SK-N-SH treated with all-trans-retinoic acid at 6 μM for 48 hours (cell line): Measurements from ENCODE around the gene SLC38A10.

Experiments
- ATAC-seq: fragments of 200-7000 bp; cut with Tn5 transposase; 3 replicates; pipeline ENCODE4 v1.9.1; 2020; ENCODE audit warnings: mild to moderate bottlenecking, moderate library complexity
- ARNTL ChIP-seq: fragments of 450-650 bp; formaldehyde crosslinking; IDR thresholded peaks from 2 replicates; pipeline ENCODE4 v1.5.0; 2020; ENCODE audit warnings: low read depth, mild to moderate bottlenecking, moderate library complexity, borderline replicate concordance
- BACH2 ChIP-seq: fragments of 250-450 bp; sonication (Bioruptor Pico); IDR thresholded peaks from 2 replicates; pipeline ENCODE4 v1.9.0; 2021; ENCODE audit warnings: mild to moderate bottlenecking, borderline replicate concordance
- CREB5 ChIP-seq: fragments of 250-450 bp; sonication (Bioruptor Pico); IDR thresholded peaks from 2 replicates; pipeline ENCODE4 v1.5.1; 2020; ENCODE audit warnings: low read depth, mild to moderate bottlenecking, moderate library complexity
- CSDC2 ChIP-seq: fragments of 250-450 bp; sonication (Bioruptor Pico); IDR thresholded peaks from 2 replicates; pipeline ENCODE4 v1.5.0; 2020; ENCODE audit warnings: mild to moderate bottlenecking, moderate library complexity
- CSRNP3 ChIP-seq: fragments of 250-450 bp; sonication (Bioruptor Pico); IDR thresholded peaks from 2 replicates; pipeline ENCODE4 v1.5.1; 2021; ENCODE audit warnings: mild to moderate bottlenecking, moderate library complexity
- ESRRG ChIP-seq: fragments of 250-450 bp; sonication (Bioruptor Pico); IDR thresholded peaks from 2 replicates; pipeline ENCODE4 v1.6.1; 2021; ENCODE audit warnings: mild to moderate bottlenecking
- GLIS3 ChIP-seq: fragments of 250-450 bp; sonication (Bioruptor Pico); IDR thresholded peaks from 2 replicates; pipeline ENCODE4 v1.5.0; 2020; ENCODE audit warnings: mild to moderate bottlenecking, moderate library complexity
- ISL1 ChIP-seq: fragments of 250-450 bp; sonication (Bioruptor Pico); IDR thresholded peaks from 2 replicates; pipeline ENCODE4 v2.1.2; 2022; ENCODE audit warnings: mild to moderate bottlenecking, moderate library complexity
- OSR1 ChIP-seq: fragments of 250-450 bp; sonication (Bioruptor Pico); IDR thresholded peaks from 2 replicates; pipeline ENCODE4 v1.8.0; 2022; ENCODE audit warnings: moderate library complexity, mild to moderate bottlenecking, inconsistent platforms
- POU6F1 ChIP-seq: fragments of 250-450 bp; sonication (Bioruptor Pico); IDR thresholded peaks from 2 replicates; pipeline ENCODE4 v1.8.0; 2021; ENCODE audit warnings: low read depth, mild to moderate bottlenecking, moderate library complexity, borderline replicate concordance
- PPARA ChIP-seq: fragments of 250-450 bp; sonication (Bioruptor Pico); IDR thresholded peaks from 2 replicates; pipeline ENCODE4 v1.5.0; 2020; ENCODE audit warnings: mild to moderate bottlenecking, borderline replicate concordance
- SNAI2 ChIP-seq: fragments of 250-450 bp; sonication (Bioruptor Pico); IDR thresholded peaks from 2 replicates; pipeline ENCODE4 v1.5.0; 2020; ENCODE audit warnings: mild to moderate bottlenecking, moderate library complexity
- TCF4 ChIP-seq: fragments of 250-450 bp; sonication (Bioruptor Pico); IDR thresholded peaks from 2 replicates; pipeline ENCODE4 v1.8.0; 2021; ENCODE audit warnings: mild to moderate bottlenecking, moderate library complexity, borderline replicate concordance
- TOX ChIP-seq: fragments of 250-450 bp; sonication (Bioruptor Pico); IDR thresholded peaks from 2 replicates; pipeline ENCODE4 v1.8.0; 2021; ENCODE audit warnings: mild to moderate bottlenecking, moderate library complexity, borderline replicate concordance
- TSHZ2 ChIP-seq: fragments of 250-450 bp; sonication (Bioruptor Pico); IDR thresholded peaks from 2 replicates; pipeline ENCODE4 v1.5.0; 2020; ENCODE audit warnings: mild to moderate bottlenecking, moderate library complexity
- ZFP3 ChIP-seq: fragments of 250-450 bp; sonication (Bioruptor Pico); IDR thresholded peaks from 2 replicates; pipeline ENCODE4 v1.5.0; 2020; ENCODE audit warnings: mild to moderate bottlenecking, moderate library complexity
- ZFP30 ChIP-seq: fragments of 450-650 bp; formaldehyde crosslinking; IDR thresholded peaks from 2 replicates; pipeline ENCODE4 v1.5.0; 2022; ENCODE audit warnings: mild to moderate bottlenecking, moderate library complexity
- ZNF70 ChIP-seq: fragments of 450-650 bp; formaldehyde crosslinking; IDR thresholded peaks from 2 replicates; pipeline ENCODE4 v1.5.0; 2020; ENCODE audit warnings: mild to moderate bottlenecking, moderate library complexity
- ZNF8 ChIP-seq: fragments of 450-650 bp; formaldehyde crosslinking; IDR thresholded peaks from 2 replicates; pipeline ENCODE4 v1.5.0; 2020; ENCODE audit warnings: mild to moderate bottlenecking, moderate library complexity

Gene SLC38A10

GRCh38 chr17:81307636-81308560, 12.8 kb upstream of the SLC38A10 start (continued):
- TF ChIP-seq SNAI2 (no peak), TSHZ2 (no peak), PPARA (no peak), GLIS3 (CRISPR knock-in tag) (no peak), ZFP3 (CRISPR knock-in tag) (no peak)

- ATAC-seq: no peak
- TF ChIP-seq OSR1 (CRISPR knock-in tag): no peak
- no peak for TF ChIP-seq POU6F1 (CRISPR knock-in tag)
- no peak for TF ChIP-seq CSRNP3
- no peak for TF ChIP-seq ZNF70
- no peak for TF ChIP-seq CREB5 (CRISPR knock-in tag)
- no peak for TF ChIP-seq TOX
- no peak for TF ChIP-seq ZFP3 (CRISPR knock-in tag)
- no peak for TF ChIP-seq TCF4 (CRISPR knock-in tag)
- TF ChIP-seq CSDC2 (CRISPR knock-in tag): no peak
- no peak for TF ChIP-seq ISL1 (CRISPR knock-in tag)
- no peak for TF ChIP-seq BACH2
- no peak for TF ChIP-seq ESRRG
- no peak for TF ChIP-seq ZFP30
- TF ChIP-seq ZNF8: no peak
- no peak for TF ChIP-seq ARNTL (CRISPR knock-in tag)
- TF ChIP-seq, all 23 proteins: peak for 0
These were observed 11.9 kb upstream of the SLC38A10 start for GRCh38 chr17:81306898-81307510.

GRCh38 chr17:81306491-81306890, 11.4 kb upstream of the SLC38A10 start:
- TF ChIP-seq CREB5 (CRISPR knock-in tag) (no peak), CSDC2 (CRISPR knock-in tag) (no peak), ARNTL (CRISPR knock-in tag) (no peak)
- no peak for ATAC-seq

GRCh38 chr17:81305051-81305630, 10.0 kb upstream of the SLC38A10 start:
- no peak for ATAC-seq
- no peak for TF ChIP-seq SNAI2
- TF ChIP-seq ARNTL (CRISPR knock-in tag): no peak
- no peak for TF ChIP-seq CSRNP3
- TF ChIP-seq TOX: no peak
- TF ChIP-seq ZFP3 (CRISPR knock-in tag): no peak
- no peak for TF ChIP-seq ESRRG
